Inferior parietal cortex (tissue), 1 donor: ENCODE results near the gene UNKL.
A peak's percentile ranks its signal among the peaks of the same experiment; 100 is the strongest.

Source experiments
- DNase-seq: peaks from one replicate; pipeline ENCODE4 v3.0.0-alpha.2; 2016; ENCODE audit errors: extremely low spot score

UNKL gene

GRCh38 chr16:1377406-1378010, 37.0 kb downstream of the UNKL start:
- DNase-seq = no peak

- no peak for DNase-seq
Measured at GRCh38 chr16:1375741-1376410, 38.6 kb downstream of the UNKL start.

GRCh38 chr16:1375298-1375640, 39.2 kb downstream of the UNKL start:
- no peak for DNase-seq

- DNase-seq = no peak
Measured at GRCh38 chr16:1374418-1375297, 39.8 kb downstream of the UNKL start.

- no peak for DNase-seq
Measured at GRCh38 chr16:1372292-1372950, 42.1 kb downstream of the UNKL start.

- DNase-seq = no peak
Measured at GRCh38 chr16:1371054-1371978, 43.2 kb downstream of the UNKL start.

- no peak for DNase-seq
Measured at GRCh38 chr16:1367486-1368174, 46.9 kb downstream of the UNKL start.

- no peak for DNase-seq
Measured at GRCh38 chr16:1366712-1367299, 47.7 kb downstream of the UNKL start.

GRCh38 chr16:1366060-1366711, 48.3 kb downstream of the UNKL start:
- DNase-seq = no peak

GRCh38 chr16:1364510-1364909, 50.0 kb downstream of the UNKL start:
- no peak for DNase-seq

- DNase-seq = peak; percentile 35
Measured at GRCh38 chr16:1363501-1364041, 50.9 kb downstream of the UNKL start.

- no peak for DNase-seq
Measured at GRCh38 chr16:1362807-1363206, 51.7 kb downstream of the UNKL start.

- no peak for DNase-seq
Measured at GRCh38 chr16:1361685-1362360, 52.7 kb downstream of the UNKL start.

GRCh38 chr16:1357906-1358566, 56.5 kb downstream of the UNKL start:
- DNase-seq = no peak

- no peak for DNase-seq
Measured at GRCh38 chr16:1356061-1356900, 58.2 kb downstream of the UNKL start.

- no peak for DNase-seq
Measured at GRCh38 chr16:1355591-1355990, 58.9 kb downstream of the UNKL start.

- DNase-seq = no peak
Measured at GRCh38 chr16:1354815-1355540, 59.5 kb downstream of the UNKL start.
